SKM-1 (cell line): Measurements from ENCODE around the gene ARID1B.

Experiments used
- DNase-seq: peaks from one replicate; lab custom pipeline; 2025; ENCODE audit not compliant: unreplicated experiment; lab: John Stamatoyannopoulos, UW

The ARID1B gene

GRCh38 chr6:157251586-157252247 is 474.5 kb downstream of the ARID1B start:
- no peak for DNase-seq

- no peak for DNase-seq
Observed at GRCh38 chr6:157253017-157253416, 475.8 kb downstream of the ARID1B start.

- DNase-seq = no peak
Observed at GRCh38 chr6:157253699-157254098, 476.5 kb downstream of the ARID1B start.

GRCh38 chr6:157254538-157254937 is 477.4 kb downstream of the ARID1B start:
- no peak for DNase-seq

GRCh38 chr6:157255079-157255478 is 477.9 kb downstream of the ARID1B start:
- no peak for DNase-seq

GRCh38 chr6:157258878-157259277 is 481.7 kb downstream of the ARID1B start:
- no peak for DNase-seq

- no peak for DNase-seq
Observed at GRCh38 chr6:157259443-157259842, 482.3 kb downstream of the ARID1B start.
